Neural progenitor cell (in vitro differentiated cells): ENCODE data around the gene P2RX6.

Source experiments
- EZH2 ChIP-seq: fragments of 200-600 bp; sonication (generic); IDR thresholded peaks from 2 replicates; pipeline ENCODE4 v1.6.1; 2017; ENCODE audit warnings: antibody characterized with exemption, mild to moderate bottlenecking, moderate library complexity
- EZH2phosphoT487 ChIP-seq: fragments of 200-600 bp; sonication (generic); IDR thresholded peaks from 2 replicates; pipeline ENCODE4 v1.6.1; 2017; ENCODE audit warnings: antibody characterized with exemption
- TF ChIP-seq, protein P1 (sequence below): fragments of 200-600 bp; sonication (generic); IDR thresholded peaks from 2 replicates; pipeline ENCODE4 v1.5.1; 2017; ENCODE audit warnings: antibody characterized with exemption, mild to moderate bottlenecking

DNA sequence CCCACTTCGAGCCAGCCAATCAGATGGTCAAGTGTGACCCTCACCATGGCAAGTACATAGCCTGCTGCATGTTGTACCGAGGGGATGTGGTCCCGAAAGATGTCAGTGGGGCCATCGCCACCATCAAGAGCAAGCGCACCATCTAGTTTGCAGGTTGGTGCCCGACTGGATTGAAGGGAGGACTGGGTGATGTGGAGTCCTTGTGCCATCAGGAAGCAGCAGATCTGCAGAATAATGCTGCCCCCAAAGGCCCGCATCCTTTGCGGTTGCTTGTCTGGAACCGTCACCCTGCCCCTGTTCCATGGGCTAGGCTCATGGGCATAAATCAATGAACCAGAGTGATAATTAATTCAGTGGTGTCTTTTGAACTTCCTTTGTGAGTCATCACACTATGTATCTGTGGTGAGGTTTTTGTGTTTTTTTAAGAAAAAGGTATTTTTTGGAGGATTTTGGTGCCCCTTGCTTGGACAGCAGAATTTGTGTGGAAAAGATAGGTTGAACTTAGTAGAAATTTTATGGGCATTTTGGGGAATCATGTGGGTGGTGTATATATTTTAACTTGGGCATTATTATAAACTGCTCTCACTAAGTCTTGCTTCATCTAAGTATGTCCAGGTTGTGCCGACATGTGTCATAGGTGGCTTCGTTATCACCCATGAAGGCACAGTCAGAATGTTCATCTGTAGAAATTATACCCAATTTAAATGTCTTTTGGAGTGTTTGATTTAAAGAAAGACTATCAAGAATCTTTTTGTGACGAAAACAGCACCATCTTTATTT, 53.1 kb downstream of the P2RX6 start:
- TF ChIP-seq, protein P1, sequence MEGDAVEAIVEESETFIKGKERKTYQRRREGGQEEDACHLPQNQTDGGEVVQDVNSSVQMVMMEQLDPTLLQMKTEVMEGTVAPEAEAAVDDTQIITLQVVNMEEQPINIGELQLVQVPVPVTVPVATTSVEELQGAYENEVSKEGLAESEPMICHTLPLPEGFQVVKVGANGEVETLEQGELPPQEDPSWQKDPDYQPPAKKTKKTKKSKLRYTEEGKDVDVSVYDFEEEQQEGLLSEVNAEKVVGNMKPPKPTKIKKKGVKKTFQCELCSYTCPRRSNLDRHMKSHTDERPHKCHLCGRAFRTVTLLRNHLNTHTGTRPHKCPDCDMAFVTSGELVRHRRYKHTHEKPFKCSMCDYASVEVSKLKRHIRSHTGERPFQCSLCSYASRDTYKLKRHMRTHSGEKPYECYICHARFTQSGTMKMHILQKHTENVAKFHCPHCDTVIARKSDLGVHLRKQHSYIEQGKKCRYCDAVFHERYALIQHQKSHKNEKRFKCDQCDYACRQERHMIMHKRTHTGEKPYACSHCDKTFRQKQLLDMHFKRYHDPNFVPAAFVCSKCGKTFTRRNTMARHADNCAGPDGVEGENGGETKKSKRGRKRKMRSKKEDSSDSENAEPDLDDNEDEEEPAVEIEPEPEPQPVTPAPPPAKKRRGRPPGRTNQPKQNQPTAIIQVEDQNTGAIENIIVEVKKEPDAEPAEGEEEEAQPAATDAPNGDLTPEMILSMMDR = no peak
- no peak for TF ChIP-seq EZH2
- TF ChIP-seq EZH2phosphoT487 = no peak
